GM18505 (cell line): ENCODE data around the gene FSTL5.

Experiments
- ATAC-seq: cut with Tn5 transposase; IDR thresholded peaks from one replicate; pipeline ENCODE4 v1.9.1; 2021; ENCODE audit not compliant: unreplicated experiment
- POLR2A ChIP-seq: IDR thresholded peaks from 4 replicates; pipeline ENCODE4 v1.6.1; 2011; ENCODE audit warnings: borderline replicate concordance; ENCODE audit not compliant: insufficient read depth, insufficient read length; ENCODE audit errors: extremely low read depth

The FSTL5 gene

DNA sequence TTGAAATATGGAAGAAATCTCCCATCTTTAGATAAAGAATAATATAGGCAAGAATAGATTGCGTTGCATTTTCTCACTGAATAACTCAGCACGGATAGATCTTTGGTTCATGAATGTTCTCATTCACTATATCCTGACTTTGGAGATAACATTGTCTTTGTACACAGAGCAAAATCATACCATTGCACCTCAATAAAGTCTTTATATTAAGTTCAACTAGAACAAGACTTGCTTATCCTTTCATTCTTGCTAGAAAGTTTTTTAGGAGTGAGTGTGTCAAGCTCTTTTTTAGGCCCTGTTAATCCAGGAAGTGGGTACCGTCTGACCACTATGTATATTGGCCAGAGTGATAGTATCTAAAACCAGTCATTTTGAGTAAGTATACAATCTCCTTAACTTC is 658.7 kb downstream of the FSTL5 start:
- ATAC-seq = no peak
- no peak for TF ChIP-seq POLR2A

DNA sequence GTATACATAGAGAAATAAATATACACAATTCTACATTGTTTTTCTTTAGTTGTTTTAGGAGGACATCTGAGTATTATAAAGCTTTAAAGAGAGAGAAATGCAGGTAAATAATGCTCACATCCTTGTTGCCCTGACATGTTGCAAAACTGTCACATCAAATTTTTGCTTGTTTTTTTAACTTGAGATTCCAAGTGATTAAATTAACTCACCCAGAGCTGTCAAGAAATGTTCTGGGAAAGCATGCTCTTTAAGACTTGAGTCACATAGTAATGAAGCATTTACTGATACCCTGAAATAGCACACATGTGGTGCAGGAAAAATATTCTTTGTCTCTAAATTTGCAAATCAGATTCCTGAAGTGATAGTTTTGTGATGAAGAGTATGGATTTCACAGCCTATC is 665.6 kb downstream of the FSTL5 start:
- no peak for ATAC-seq
- no peak for TF ChIP-seq POLR2A

DNA sequence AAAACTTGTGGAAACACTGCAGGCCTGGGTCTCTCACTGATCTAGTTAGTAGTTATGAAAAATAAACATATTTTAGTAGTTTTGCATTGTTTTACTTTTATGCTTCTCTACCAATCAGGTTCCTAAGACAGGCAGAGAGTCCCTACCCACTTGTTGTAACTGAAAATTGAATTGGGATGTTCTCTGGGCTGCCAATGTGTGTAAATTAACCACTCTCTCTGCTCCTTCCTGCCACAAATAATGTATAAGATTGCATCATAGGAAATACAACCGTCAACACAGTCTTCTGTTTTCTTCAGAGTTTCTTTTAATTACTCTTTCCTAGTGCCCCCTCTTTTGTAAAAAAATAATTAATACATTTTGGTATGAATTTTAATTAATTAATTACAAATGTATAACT is 677.3 kb downstream of the FSTL5 start:
- ATAC-seq = no peak
- no peak for TF ChIP-seq POLR2A

DNA sequence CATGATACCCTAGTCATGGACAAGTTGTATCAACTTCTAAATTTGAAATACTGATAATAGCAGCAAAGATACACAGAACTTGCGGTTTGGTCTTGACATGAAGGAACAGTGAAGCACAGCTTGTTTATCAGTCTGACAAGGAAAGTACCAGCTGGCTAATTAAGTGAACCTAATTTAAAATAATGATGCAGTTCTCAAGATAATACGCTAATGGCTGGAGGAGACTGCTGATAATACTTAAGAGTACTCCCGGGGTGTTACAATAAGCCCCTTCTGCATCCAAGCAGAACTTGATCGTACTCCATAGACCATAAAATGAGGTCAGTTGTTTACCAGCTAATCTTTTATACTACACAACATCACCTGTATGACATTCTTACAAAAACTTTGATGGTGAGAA is 697.5 kb downstream of the FSTL5 start:
- TF ChIP-seq POLR2A = no peak
- no peak for ATAC-seq

- TF ChIP-seq POLR2A = no peak
- ATAC-seq = no peak
Observed at GRCh38 chr4:161463436-161463835, 700.4 kb downstream of the FSTL5 start.

DNA sequence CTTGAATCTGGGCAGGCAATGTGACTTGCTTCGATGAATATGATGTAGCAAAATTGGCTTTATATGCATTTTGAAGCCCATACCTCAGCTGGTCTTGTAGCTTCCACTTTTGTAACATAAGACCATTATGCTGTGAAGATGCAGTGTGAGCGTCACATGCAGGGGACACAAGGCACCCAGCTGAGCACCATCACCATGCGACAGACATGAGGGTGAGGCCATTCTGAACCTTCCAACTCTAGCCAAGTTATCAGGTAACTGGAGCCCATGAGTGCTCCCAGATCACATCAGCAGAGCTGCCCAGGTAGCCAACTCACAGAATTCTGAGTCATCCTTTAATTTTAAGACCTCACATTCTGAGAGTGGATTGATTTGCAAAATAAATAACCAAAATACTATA is 705.9 kb downstream of the FSTL5 start:
- no peak for TF ChIP-seq POLR2A
- ATAC-seq = no peak

DNA sequence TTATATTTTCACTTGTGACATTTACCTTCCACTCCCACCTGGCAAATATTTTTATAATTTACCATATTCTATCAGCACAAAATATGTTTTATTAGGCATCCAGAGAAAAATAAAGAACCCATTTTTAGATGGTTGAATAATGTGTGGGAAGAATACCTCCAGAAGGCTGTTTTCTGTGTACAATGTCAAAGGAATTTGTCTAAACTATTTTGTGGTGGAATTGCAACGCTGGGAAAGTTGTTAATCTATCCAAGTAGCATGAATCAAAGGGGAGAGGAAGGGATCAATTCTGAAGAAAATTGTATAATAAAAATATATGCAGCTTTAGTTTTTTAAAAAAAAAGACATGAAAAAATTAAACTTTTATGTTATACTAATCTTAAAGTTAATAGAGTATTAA is 706.5 kb downstream of the FSTL5 start:
- no peak for ATAC-seq
- TF ChIP-seq POLR2A = no peak

GRCh38 chr4:161454860-161455259 is 708.9 kb downstream of the FSTL5 start:
- ATAC-seq = no peak
- no peak for TF ChIP-seq POLR2A

GRCh38 chr4:161448550-161449180 is 715.1 kb downstream of the FSTL5 start:
- ATAC-seq = no peak
- no peak for TF ChIP-seq POLR2A

- no peak for TF ChIP-seq POLR2A
- ATAC-seq = no peak
Observed at GRCh38 chr4:161444626-161445025, 719.2 kb downstream of the FSTL5 start.

GRCh38 chr4:161442921-161443320 is 720.9 kb downstream of the FSTL5 start:
- ATAC-seq = no peak
- TF ChIP-seq POLR2A = no peak

DNA sequence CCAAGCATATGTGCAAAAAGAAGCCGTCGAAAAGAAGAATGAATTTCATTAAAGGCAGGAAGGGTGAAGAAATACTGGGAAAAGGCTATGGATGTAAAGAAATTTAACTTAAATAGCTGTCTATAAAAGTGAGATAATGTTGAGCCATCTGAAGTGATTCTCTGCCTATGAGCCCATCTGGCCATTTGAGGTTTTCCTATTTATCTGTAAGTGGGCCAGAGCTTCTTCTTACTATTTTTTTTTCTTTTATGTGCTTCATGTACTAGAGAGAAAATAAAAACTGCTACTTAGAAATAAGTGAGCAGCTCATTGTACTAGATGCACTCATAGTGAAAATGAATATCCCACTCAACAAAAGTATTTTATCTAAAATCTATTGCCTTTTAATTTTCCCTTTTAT is 725.7 kb downstream of the FSTL5 start:
- ATAC-seq = no peak
- TF ChIP-seq POLR2A = no peak

DNA sequence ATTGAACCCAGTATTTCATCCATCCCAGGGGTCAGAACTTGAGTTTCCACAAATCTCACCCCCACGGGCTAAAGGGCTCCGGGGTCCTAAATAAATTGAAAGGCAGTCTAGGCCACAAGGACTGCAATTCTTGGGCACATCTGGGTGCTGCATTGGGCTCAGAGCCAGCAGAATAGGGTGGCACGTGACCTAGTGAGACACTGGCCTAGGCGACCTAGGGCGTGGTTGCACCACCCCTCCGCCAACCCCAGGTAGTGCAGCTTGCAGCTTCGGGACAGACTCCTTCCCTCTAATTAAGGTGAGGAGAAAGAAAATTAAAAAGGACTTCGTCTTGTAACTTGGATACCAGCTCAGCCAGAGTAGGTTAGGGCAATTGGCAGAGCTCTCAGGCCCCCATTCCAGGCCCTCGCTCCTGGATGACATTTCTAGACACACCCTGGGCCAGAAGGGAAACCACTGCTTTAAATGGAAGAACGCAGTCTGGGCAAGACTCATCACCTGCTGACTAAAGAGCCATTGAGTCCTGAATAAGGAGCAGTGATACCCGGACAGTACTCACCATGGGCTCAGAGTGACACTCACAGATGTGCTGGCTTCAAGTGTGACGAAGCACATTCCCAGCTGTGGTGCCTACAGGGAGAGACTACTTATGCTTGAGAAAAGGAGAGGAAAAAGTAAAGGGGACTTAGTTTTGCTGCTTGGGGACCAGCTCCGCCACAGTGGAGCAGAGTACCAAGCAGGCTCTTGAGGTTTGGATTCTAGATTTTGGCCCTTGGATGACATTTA is 735.4 kb downstream of the FSTL5 start:
- no peak for ATAC-seq
- no peak for TF ChIP-seq POLR2A

DNA sequence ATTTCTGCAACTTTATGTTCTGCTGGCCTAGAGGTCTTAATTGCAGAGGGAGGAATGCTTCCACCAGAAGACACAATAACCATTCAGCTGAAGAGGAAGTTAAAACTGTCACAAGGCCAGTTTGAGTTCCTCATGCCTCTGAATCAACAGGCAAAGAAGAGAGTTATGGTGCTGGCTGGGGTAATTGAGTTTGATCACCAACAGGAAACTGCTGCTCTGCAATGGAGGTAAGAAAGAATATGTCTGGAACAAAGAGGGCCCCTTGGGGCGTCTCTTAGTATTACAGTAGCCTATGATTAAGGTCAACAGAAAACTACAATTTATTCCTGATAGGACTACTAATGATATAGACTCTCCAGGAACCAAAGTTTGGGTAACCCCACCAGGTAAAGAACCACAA is 744.0 kb downstream of the FSTL5 start:
- peak; percentile 65 for ATAC-seq

More for the DNA sequence above, 744.0 kb downstream of the FSTL5 start:
- no peak for TF ChIP-seq POLR2A
